K562 (cell line): ENCODE data around the gene KLHL35. TPM values are rescaled to one million over a fixed set of nuclear protein-coding genes. Genes with fewer than 3 reads are reported as not detected.

Experiments
- CEBPG ChIP-seq, 3 experiments: fragments of 200-800 bp in 1 of 3; sonication (Bioruptor generic) in 1 of 3; sonication (generic) in 1 of 3; formaldehyde crosslinking in 1 of 3; IDR thresholded peaks in 2 of 3; conservative IDR thresholded peaks in 1 of 3; 2 replicates each; pipeline versions ENCODE4 v1.6.1 to v1.8.0; 2016 to 2022; ENCODE audit warnings: missing compliant biosample characterization in 2 of 3, missing genetic modification characterization in 2 of 3, mild to moderate bottlenecking in 1 of 3, missing genetic modification reagents in 1 of 3
- DIDO1 ChIP-seq: fragments of 450-650 bp; IDR thresholded peaks from 2 replicates; pipeline ENCODE4 v1.6.1; 2016; ENCODE audit warnings: low read depth, missing biosample characterization, missing genetic modification characterization
- DMBX1 ChIP-seq: fragments of 250-450 bp; sonication (Bioruptor Pico); IDR thresholded peaks from 2 replicates; pipeline ENCODE4 v1.8.0; 2022; ENCODE audit warnings: inconsistent platforms, mild to moderate bottlenecking, moderate library complexity, borderline replicate concordance
- FOXK1 ChIP-seq: sonication (generic); formaldehyde crosslinking; IDR thresholded peaks from 2 replicates; pipeline ENCODE4 v1.8.0; 2022; ENCODE audit warnings: missing genetic modification reagents, mild to moderate bottlenecking, borderline replicate concordance
- GTF2F1 ChIP-seq: IDR thresholded peaks from 2 replicates; pipeline ENCODE4 v1.6.1; 2011; ENCODE audit warnings: low read depth, low read length, improper control_type of control experiment
- HDAC2 ChIP-seq: fragments of 450-650 bp; IDR thresholded peaks from 2 replicates; pipeline ENCODE4 v1.6.1; 2016; ENCODE audit warnings: mild to moderate bottlenecking
- NFRKB ChIP-seq: fragments of 450-650 bp; IDR thresholded peaks from 2 replicates; pipeline ENCODE4 v1.6.1; 2016; ENCODE audit warnings: low read depth
- POLR2B ChIP-seq: fragments of 450-650 bp; IDR thresholded peaks from 2 replicates; pipeline ENCODE4 v1.6.1; 2018; ENCODE audit warnings: low read depth; ENCODE audit not compliant: partially characterized antibody
- POLR3G ChIP-seq: IDR thresholded peaks from 2 replicates; pipeline ENCODE4 v1.6.1; 2011; ENCODE audit not compliant: insufficient read length, insufficient replicate concordance; ENCODE audit errors: extremely low read depth
- PRMT5 ChIP-seq: sonication (generic); formaldehyde crosslinking; IDR thresholded peaks from 2 replicates; pipeline ENCODE4 v1.5.0; 2020; ENCODE audit warnings: missing genetic modification reagents
- RBM25 ChIP-seq: fragments of 200-400 bp; formaldehyde crosslinking; IDR thresholded peaks from 2 replicates; pipeline ENCODE4 v1.6.1; 2018; ENCODE audit warnings: low read length, low read depth, moderate library complexity; ENCODE audit not compliant: severe bottlenecking
- SMARCA5 ChIP-seq: fragments of 450-650 bp; IDR thresholded peaks from 2 replicates; pipeline ENCODE4 v1.6.1; 2016
- polyA plus RNA-seq, 8 experiments: library from polyadenylated mRNA; depleted of rRNA in 4 of 8; stranded (reverse) in 5 of 8; unstranded in 3 of 8; fragments of >200 nt; fragmentation: Nextera tagmentation in 2 of 8; fragmentation: Illumina TruSeq in 1 of 8; extraction: Ambion mirVana in 2 of 8; extraction: Trizol in 1 of 8; gene quantifications; 2 replicates each; pipeline versions ENCODE4 v1.2.1 to v1.2.3, GENCODE V29; 2011 to 2014; ENCODE audit warnings: inconsistent platforms in 1 of 8, missing spikeins in 1 of 8
- total RNA-seq, 7 experiments: library from RNA; depleted of rRNA in 6 of 7; stranded (reverse); fragments of >200 nt in 6 of 7; fragmentation: Illumina TruSeq in 2 of 7; extraction: Trizol in 2 of 7; gene quantifications; 2 replicates each; pipeline versions ENCODE4 v1.2.1 to v1.2.3, GENCODE V29; 2011 to 2021; ENCODE audit warnings: low replicate concordance in 1 of 7
- TF ChIP-seq, protein P1 (sequence below): fragments of 450-650 bp; IDR thresholded peaks from 2 replicates; pipeline ENCODE4 v1.6.1; 2016
- TF ChIP-seq, protein P2 (sequence below): fragments of 450-650 bp; IDR thresholded peaks from 2 replicates; pipeline ENCODE4 v1.6.1; 2016; ENCODE audit warnings: mild to moderate bottlenecking, moderate library complexity

KLHL35 gene
- total and polyA plus RNA-seq, 9 of the 15 experiments (the other 6 are each of a cell fraction or from before 2014, with no cell fraction given): not detected

DNA sequence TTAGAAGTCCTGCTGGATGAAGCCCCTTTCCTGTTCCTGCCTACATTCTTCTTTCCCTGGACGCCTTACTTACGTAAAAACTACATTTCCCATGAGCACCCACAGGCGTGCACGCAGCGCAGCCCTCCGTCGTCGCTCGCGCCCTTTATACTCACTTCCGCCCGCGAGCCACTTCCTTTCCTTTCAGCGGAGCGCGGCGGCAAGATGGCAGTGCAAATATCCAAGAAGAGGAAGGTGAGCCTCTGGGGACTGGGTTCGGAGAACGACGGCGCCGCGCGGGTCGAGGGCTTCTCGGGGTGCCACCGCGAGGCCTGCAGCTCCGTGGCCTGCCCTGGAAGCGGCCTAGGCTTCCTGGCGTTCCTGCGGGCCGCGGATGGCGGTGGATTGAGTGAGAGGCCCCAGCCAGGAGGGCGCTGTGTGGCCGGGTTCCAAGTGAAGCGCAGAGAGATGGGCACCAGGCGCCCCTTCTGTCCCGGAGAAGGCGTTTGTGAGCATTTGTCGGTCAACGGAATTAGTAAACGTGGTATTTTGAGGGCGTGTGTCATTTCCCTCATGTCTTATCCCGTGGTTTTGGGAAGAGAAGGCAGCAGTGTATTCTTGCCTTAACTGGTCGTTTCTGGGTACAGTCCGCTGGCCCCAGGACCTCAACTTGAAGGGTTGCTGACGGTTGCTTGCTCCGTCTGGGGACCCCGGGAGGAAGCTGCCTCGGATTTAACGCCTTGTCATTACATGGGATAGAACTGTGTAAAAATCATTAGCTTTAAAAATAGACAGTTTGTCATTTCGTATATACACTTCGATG lies 33.5 kb downstream of the KLHL35 start, which contains the start of gene RPS3 (continued):
- TF ChIP-seq HDAC2: peak; percentile 44; the same call in 1 of the 2 replicates
- no peak for TF ChIP-seq RBM25
- peak; percentile 96 for TF ChIP-seq GTF2F1
- peak; percentile 98 for TF ChIP-seq NFRKB
- peak; percentile 73; the same call in 1 of the 2 replicates for TF ChIP-seq DIDO1 (tag)
- TF ChIP-seq, protein P1, sequence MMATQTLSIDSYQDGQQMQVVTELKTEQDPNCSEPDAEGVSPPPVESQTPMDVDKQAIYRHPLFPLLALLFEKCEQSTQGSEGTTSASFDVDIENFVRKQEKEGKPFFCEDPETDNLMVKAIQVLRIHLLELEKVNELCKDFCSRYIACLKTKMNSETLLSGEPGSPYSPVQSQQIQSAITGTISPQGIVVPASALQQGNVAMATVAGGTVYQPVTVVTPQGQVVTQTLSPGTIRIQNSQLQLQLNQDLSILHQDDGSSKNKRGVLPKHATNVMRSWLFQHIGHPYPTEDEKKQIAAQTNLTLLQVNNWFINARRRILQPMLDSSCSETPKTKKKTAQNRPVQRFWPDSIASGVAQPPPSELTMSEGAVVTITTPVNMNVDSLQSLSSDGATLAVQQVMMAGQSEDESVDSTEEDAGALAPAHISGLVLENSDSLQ: peak; percentile 4; the same call in 1 of the 2 replicates
- peak; percentile 80 for TF ChIP-seq FOXK1 (CRISPR knock-in tag)
- no peak for TF ChIP-seq SMARCA5
- 0 out of 2 replicates have a peak, but pooled peaks have one; percentile 66 for TF ChIP-seq PRMT5 (CRISPR knock-in tag)
- TF ChIP-seq POLR3G: no peak
- peak; percentile 98 for TF ChIP-seq POLR2B
- no peak for TF ChIP-seq CEBPG (CRISPR knock-in tag; IDR thresholded peaks at IDR 0.05)
- no peak for TF ChIP-seq CEBPG (tag; conservative IDR thresholded peaks at IDR 0.05 in 1 of 2, IDR thresholded peaks at IDR 0.05 in 1 of 2)
- TF ChIP-seq DMBX1: peak; percentile 75
- TF ChIP-seq, protein P2, sequence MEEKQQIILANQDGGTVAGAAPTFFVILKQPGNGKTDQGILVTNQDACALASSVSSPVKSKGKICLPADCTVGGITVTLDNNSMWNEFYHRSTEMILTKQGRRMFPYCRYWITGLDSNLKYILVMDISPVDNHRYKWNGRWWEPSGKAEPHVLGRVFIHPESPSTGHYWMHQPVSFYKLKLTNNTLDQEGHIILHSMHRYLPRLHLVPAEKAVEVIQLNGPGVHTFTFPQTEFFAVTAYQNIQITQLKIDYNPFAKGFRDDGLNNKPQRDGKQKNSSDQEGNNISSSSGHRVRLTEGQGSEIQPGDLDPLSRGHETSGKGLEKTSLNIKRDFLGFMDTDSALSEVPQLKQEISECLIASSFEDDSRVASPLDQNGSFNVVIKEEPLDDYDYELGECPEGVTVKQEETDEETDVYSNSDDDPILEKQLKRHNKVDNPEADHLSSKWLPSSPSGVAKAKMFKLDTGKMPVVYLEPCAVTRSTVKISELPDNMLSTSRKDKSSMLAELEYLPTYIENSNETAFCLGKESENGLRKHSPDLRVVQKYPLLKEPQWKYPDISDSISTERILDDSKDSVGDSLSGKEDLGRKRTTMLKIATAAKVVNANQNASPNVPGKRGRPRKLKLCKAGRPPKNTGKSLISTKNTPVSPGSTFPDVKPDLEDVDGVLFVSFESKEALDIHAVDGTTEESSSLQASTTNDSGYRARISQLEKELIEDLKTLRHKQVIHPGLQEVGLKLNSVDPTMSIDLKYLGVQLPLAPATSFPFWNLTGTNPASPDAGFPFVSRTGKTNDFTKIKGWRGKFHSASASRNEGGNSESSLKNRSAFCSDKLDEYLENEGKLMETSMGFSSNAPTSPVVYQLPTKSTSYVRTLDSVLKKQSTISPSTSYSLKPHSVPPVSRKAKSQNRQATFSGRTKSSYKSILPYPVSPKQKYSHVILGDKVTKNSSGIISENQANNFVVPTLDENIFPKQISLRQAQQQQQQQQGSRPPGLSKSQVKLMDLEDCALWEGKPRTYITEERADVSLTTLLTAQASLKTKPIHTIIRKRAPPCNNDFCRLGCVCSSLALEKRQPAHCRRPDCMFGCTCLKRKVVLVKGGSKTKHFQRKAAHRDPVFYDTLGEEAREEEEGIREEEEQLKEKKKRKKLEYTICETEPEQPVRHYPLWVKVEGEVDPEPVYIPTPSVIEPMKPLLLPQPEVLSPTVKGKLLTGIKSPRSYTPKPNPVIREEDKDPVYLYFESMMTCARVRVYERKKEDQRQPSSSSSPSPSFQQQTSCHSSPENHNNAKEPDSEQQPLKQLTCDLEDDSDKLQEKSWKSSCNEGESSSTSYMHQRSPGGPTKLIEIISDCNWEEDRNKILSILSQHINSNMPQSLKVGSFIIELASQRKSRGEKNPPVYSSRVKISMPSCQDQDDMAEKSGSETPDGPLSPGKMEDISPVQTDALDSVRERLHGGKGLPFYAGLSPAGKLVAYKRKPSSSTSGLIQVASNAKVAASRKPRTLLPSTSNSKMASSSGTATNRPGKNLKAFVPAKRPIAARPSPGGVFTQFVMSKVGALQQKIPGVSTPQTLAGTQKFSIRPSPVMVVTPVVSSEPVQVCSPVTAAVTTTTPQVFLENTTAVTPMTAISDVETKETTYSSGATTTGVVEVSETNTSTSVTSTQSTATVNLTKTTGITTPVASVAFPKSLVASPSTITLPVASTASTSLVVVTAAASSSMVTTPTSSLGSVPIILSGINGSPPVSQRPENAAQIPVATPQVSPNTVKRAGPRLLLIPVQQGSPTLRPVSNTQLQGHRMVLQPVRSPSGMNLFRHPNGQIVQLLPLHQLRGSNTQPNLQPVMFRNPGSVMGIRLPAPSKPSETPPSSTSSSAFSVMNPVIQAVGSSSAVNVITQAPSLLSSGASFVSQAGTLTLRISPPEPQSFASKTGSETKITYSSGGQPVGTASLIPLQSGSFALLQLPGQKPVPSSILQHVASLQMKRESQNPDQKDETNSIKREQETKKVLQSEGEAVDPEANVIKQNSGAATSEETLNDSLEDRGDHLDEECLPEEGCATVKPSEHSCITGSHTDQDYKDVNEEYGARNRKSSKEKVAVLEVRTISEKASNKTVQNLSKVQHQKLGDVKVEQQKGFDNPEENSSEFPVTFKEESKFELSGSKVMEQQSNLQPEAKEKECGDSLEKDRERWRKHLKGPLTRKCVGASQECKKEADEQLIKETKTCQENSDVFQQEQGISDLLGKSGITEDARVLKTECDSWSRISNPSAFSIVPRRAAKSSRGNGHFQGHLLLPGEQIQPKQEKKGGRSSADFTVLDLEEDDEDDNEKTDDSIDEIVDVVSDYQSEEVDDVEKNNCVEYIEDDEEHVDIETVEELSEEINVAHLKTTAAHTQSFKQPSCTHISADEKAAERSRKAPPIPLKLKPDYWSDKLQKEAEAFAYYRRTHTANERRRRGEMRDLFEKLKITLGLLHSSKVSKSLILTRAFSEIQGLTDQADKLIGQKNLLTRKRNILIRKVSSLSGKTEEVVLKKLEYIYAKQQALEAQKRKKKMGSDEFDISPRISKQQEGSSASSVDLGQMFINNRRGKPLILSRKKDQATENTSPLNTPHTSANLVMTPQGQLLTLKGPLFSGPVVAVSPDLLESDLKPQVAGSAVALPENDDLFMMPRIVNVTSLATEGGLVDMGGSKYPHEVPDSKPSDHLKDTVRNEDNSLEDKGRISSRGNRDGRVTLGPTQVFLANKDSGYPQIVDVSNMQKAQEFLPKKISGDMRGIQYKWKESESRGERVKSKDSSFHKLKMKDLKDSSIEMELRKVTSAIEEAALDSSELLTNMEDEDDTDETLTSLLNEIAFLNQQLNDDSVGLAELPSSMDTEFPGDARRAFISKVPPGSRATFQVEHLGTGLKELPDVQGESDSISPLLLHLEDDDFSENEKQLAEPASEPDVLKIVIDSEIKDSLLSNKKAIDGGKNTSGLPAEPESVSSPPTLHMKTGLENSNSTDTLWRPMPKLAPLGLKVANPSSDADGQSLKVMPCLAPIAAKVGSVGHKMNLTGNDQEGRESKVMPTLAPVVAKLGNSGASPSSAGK: peak; percentile 19; the same call in 1 of the 2 replicates
